GM12878 (cell line): ENCODE measurements around the gene TGM5. TPM values are rescaled to one million over a fixed set of nuclear protein-coding genes. Genes with fewer than 3 reads are reported as not detected.

ENCODE experiments used
- CREM ChIP-seq: IDR thresholded peaks from 2 replicates; pipeline ENCODE4 v1.6.1; 2014; ENCODE audit warnings: antibody characterized with exemption, low read depth
- DPF2 ChIP-seq: fragments of 450-650 bp; IDR thresholded peaks from 2 replicates; pipeline ENCODE4 v1.6.1; 2017; ENCODE audit warnings: mild to moderate bottlenecking
- EED ChIP-seq: sonication (generic); IDR thresholded peaks from 2 replicates; pipeline ENCODE4 v1.6.1; 2016; ENCODE audit warnings: antibody characterized with exemption, low read depth
- EGR1 ChIP-seq, 2 experiments: IDR thresholded peaks; 1 replicate in 1 of 2; 2 replicates in 1 of 2; pipeline ENCODE4 v1.6.1; 2011 to 2012; ENCODE audit warnings: low read depth in 2 of 2, low read length in 2 of 2, borderline replicate concordance in 1 of 2, mild to moderate bottlenecking in 1 of 2, moderate library complexity in 1 of 2
- KAT2A ChIP-seq: conservative IDR thresholded peaks from 2 replicates; pipeline ENCODE4 v1.6.1; 2011; ENCODE audit warnings: low read depth, low read length; ENCODE audit not compliant: control insufficient read depth
- KDM1A ChIP-seq: fragments of 200-600 bp; sonication (generic); IDR thresholded peaks from 2 replicates; pipeline ENCODE4 v1.6.1; 2016; ENCODE audit warnings: borderline replicate concordance
- MTA2 ChIP-seq: fragments of 450-650 bp; IDR thresholded peaks from 2 replicates; pipeline ENCODE4 v1.6.1; 2016; ENCODE audit warnings: low read depth, mild to moderate bottlenecking, moderate library complexity
- MTA3 ChIP-seq: IDR thresholded peaks from 2 replicates; pipeline ENCODE4 v1.6.1; 2012; ENCODE audit warnings: low read length, inconsistent platforms, borderline replicate concordance
- MYB ChIP-seq: fragments of 150-350 bp; IDR thresholded peaks from 2 replicates; pipeline ENCODE4 v1.6.1; 2014; ENCODE audit warnings: mild to moderate bottlenecking, low read depth, low read length, borderline replicate concordance
- NFXL1 ChIP-seq: fragments of 450-650 bp; IDR thresholded peaks from 2 replicates; pipeline ENCODE4 v1.6.1; 2017; ENCODE audit warnings: antibody characterized with exemption, mild to moderate bottlenecking, borderline replicate concordance
- NR2C1 ChIP-seq: fragments of 450-650 bp; IDR thresholded peaks from 2 replicates; pipeline ENCODE4 v1.6.1; 2017; ENCODE audit warnings: antibody characterized with exemption, mild to moderate bottlenecking, moderate library complexity
- NR2F1 ChIP-seq: fragments of 450-650 bp; conservative IDR thresholded peaks from 2 replicates; pipeline ENCODE4 v1.6.1; 2017; ENCODE audit warnings: mild to moderate bottlenecking
- PAX8 ChIP-seq: fragments of 450-650 bp; IDR thresholded peaks from 2 replicates; pipeline ENCODE4 v1.6.1; 2017; ENCODE audit warnings: mild to moderate bottlenecking, moderate library complexity
- PKNOX1 ChIP-seq: fragments of 450-650 bp; IDR thresholded peaks from 2 replicates; pipeline ENCODE4 v1.6.1; 2016; ENCODE audit warnings: mild to moderate bottlenecking
- POLR2AphosphoS5 ChIP-seq: IDR thresholded peaks from 2 replicates; pipeline ENCODE4 v1.6.1; 2011; ENCODE audit warnings: mild to moderate bottlenecking, low read length, inconsistent platforms
- RAD21 ChIP-seq: IDR thresholded peaks from 2 replicates; pipeline ENCODE4 v1.6.1; 2011; ENCODE audit warnings: mild to moderate bottlenecking, low read depth, low read length, moderate library complexity; ENCODE audit not compliant: insufficient read depth
- RELB ChIP-seq: fragments of 450-650 bp; IDR thresholded peaks from 2 replicates; pipeline ENCODE4 v1.6.1; 2017; ENCODE audit warnings: low read depth, mild to moderate bottlenecking, moderate library complexity
- REST ChIP-seq: IDR thresholded peaks from 2 replicates; pipeline ENCODE4 v1.6.1; 2012; ENCODE audit warnings: mild to moderate bottlenecking, low read depth, low read length
- RUNX3 ChIP-seq: IDR thresholded peaks from 2 replicates; pipeline ENCODE4 v1.6.1; 2012; ENCODE audit warnings: low read length, inconsistent platforms
- SRF ChIP-seq, 2 experiments: IDR thresholded peaks; 2 replicates each; pipeline ENCODE4 v1.6.1; 2011; ENCODE audit warnings: low read depth in 2 of 2, low read length in 2 of 2, mild to moderate bottlenecking in 1 of 2, moderate library complexity in 1 of 2
- STAT1 ChIP-seq: fragments of 450-650 bp; conservative IDR thresholded peaks from 2 replicates; pipeline ENCODE4 v1.6.1; 2014; ENCODE audit warnings: antibody characterized with exemption, mild to moderate bottlenecking
- TARDBP ChIP-seq: IDR thresholded peaks from 2 replicates; pipeline ENCODE4 v1.6.1; 2016; ENCODE audit warnings: borderline replicate concordance
- ZNF207 ChIP-seq: fragments of 450-650 bp; IDR thresholded peaks from 2 replicates; pipeline ENCODE4 v1.6.1; 2014; ENCODE audit warnings: antibody characterized with exemption, mild to moderate bottlenecking, borderline replicate concordance
- ZNF24 ChIP-seq: fragments of 450-650 bp; IDR thresholded peaks from 2 replicates; pipeline ENCODE4 v1.6.1; 2017; ENCODE audit warnings: antibody characterized with exemption, mild to moderate bottlenecking
- ZNF384 ChIP-seq: IDR thresholded peaks from 2 replicates; pipeline ENCODE4 v1.6.1; 2012; ENCODE audit warnings: low read depth, mild to moderate bottlenecking, low read length, improper control_type of control experiment, borderline replicate concordance
- ZZZ3 ChIP-seq: IDR thresholded peaks from 2 replicates; pipeline ENCODE4 v1.6.1; 2011; ENCODE audit warnings: low read depth; ENCODE audit not compliant: control insufficient read depth, insufficient read length
- polyA plus RNA-seq, 11 experiments: library from polyadenylated mRNA; depleted of rRNA in 4 of 11; unstranded in 6 of 11; stranded (reverse) in 5 of 11; fragments of >200 nt; fragmentation: Nextera tagmentation in 4 of 11; fragmentation: Illumina TruSeq in 1 of 11; extraction: Ambion mirVana in 4 of 11; extraction: Trizol in 1 of 11; gene quantifications; 1 replicate in 1 of 11; 2 replicates in 10 of 11; pipeline versions ENCODE4 v1.2.1 to v1.2.3, GENCODE V29; 2011 to 2016; ENCODE audit warnings: inconsistent platforms in 2 of 11, missing spikeins in 2 of 11, low read depth in 1 of 11
- total RNA-seq, 4 experiments: library from RNA; depleted of rRNA in 3 of 4; stranded (reverse); fragments of >200 nt in 3 of 4; fragmentation: Illumina TruSeq in 1 of 4; extraction: Trizol in 1 of 4; gene quantifications; 2 replicates each; pipeline versions ENCODE4 v1.2.1 to v1.2.3, GENCODE V29; 2013 to 2021

TGM5 gene
- total and polyA plus RNA-seq, 10 of the 15 experiments (the other 5 are each of a cell fraction or from before 2014, with no cell fraction given), result 4.4 to 27.1 (median 5.6) TPM

GRCh38 chr15:43253431-43254403 is 13.0 kb downstream of the TGM5 start (continued):
- TF ChIP-seq EED (peak; percentile 88; the same call in 1 of the 2 replicates), NR2F1 (peak; percentile 60), ZZZ3 (no peak), ZNF207 (no peak), ZNF24 (no peak), STAT1 (no peak), EGR1 (IDR thresholded peaks at IDR 0.05; ENCODE audit: borderline replicate concordance in 1 of 2, low read depth in 2 of 2, low read length in 2 of 2) (no peak; a peak in 1 of 3 replicates), NR2C1 (no peak), POLR2AphosphoS5 (peak; percentile 6; the same call in 1 of the 2 replicates), RUNX3 (peak; percentile 83), MYB (no peak), KDM1A (no peak), PKNOX1 (peak; percentile 62), CREM (no peak; the same call in 1 of the 2 replicates), RAD21 (no peak), MTA3 (peak; percentile 22; the same call in 1 of the 2 replicates), TARDBP (no peak), MTA2 (peak; percentile 76), KAT2A (no peak), SRF (IDR thresholded peaks at IDR 0.05; ENCODE audit: low read depth in 2 of 2, low read length in 2 of 2) (no peak), RELB (peak; percentile 81), DPF2 (peak; percentile 66; the same call in 1 of the 2 replicates), PAX8 (no peak), REST (no peak), ZNF384 (no peak), NFXL1 (no peak)
